T-cell (primary cell): Measurements from ENCODE around the gene MBD5. TPM values are rescaled to one million over a fixed set of nuclear protein-coding genes. Genes with fewer than 3 reads are reported as not detected.

Source experiments
- ATAC-seq, 4 experiments: fragments of 200-7000 bp in 3 of 4; fragments of 150-1000 bp in 1 of 4; cut with Tn5 transposase; replicated peaks in 1 of 4; 1 replicate in 3 of 4; 2 replicates in 1 of 4; pipeline ENCODE4 v1.10.0; 2021; ENCODE audit warnings: moderate library complexity in 3 of 4, mild to moderate bottlenecking in 2 of 4, moderate number of reproducible peaks in 1 of 4
- CTCF ChIA-PET, 2 donors: fragments of 300-600 bp; sonication (Branson Sonifier 250); formaldehyde crosslinking; loops; one replicate each; lab custom pipeline; 2022; ENCODE audit warnings: antibody characterized with exemption in 2 of 2; lab: Charles Lee
- POLR2A ChIA-PET, 2 donors: fragments of 300-600 bp; sonication (Branson Sonifier 250); formaldehyde crosslinking; loops; one replicate each; lab custom pipeline; 2022; ENCODE audit warnings: antibody characterized with exemption in 2 of 2; lab: Charles Lee
- DNase-seq, 35 experiments: peaks; one replicate each; pipeline versions ENCODE4 v3.0.0 to v3.0.0-alpha.2; 2013 to 2023
- H3K27ac ChIP-seq: one replicate; pipeline ENCODE4 v1.5.1; 2013; ENCODE audit warnings: low read length
- H3K27me3 ChIP-seq, 2 experiments: replicated peaks in 1 of 2; 1 replicate in 1 of 2; 2 replicates in 1 of 2; pipeline versions ENCODE4 v1.6.1 to v1.7.0; 2013; ENCODE audit warnings: low read length in 1 of 2, mixed read lengths in 1 of 2; ENCODE audit not compliant: control insufficient read depth in 2 of 2, insufficient read depth in 2 of 2; ENCODE audit errors: extremely low read depth in 1 of 2
- H3K36me3 ChIP-seq, 2 donors: 1 replicate in 1 of 2; 2 replicates in 1 of 2; pipeline versions ENCODE4 v1.6.1 to v1.7.0; 2013; ENCODE audit warnings: low read length in 1 of 2; ENCODE audit not compliant: control insufficient read depth in 2 of 2, insufficient read depth in 1 of 2; ENCODE audit errors: extremely low read depth in 1 of 2
- H3K4me1 ChIP-seq, 2 experiments: 1 replicate in 1 of 2; 2 replicates in 1 of 2; pipeline versions ENCODE4 v1.6.1 to v1.7.0; 2013; ENCODE audit warnings: low read length in 2 of 2, mixed read lengths in 1 of 2; ENCODE audit not compliant: insufficient read depth in 2 of 2, control insufficient read depth in 1 of 2; ENCODE audit errors: extremely low read depth in 1 of 2
- H3K4me3 ChIP-seq, 2 donors: 1 replicate in 1 of 2; 2 replicates in 1 of 2; pipeline versions ENCODE4 v1.5.1 to v1.7.0; 2013; ENCODE audit warnings: mild to moderate bottlenecking in 2 of 2, low read length in 1 of 2, moderate library complexity in 1 of 2; ENCODE audit not compliant: control insufficient read depth in 1 of 2; ENCODE audit errors: extremely low read depth in 1 of 2
- H3K9me3 ChIP-seq: 2 replicates; pipeline ENCODE4 v1.7.0; 2013
- H3K27ac Mint-ChIP-seq, 2 donors: one replicate each; pipeline ENCODE4 v1.8.0; 2020 to 2021; ENCODE audit warnings: mild to moderate bottlenecking in 2 of 2, mixed read lengths in 2 of 2
- H3K27me3 Mint-ChIP-seq, 2 donors: one replicate each; pipeline ENCODE4 v1.8.0; 2021 to 2022; ENCODE audit warnings: mixed read lengths in 2 of 2
- H3K36me3 Mint-ChIP-seq: one replicate; pipeline ENCODE4 v1.8.0; 2021; ENCODE audit warnings: mixed read lengths
- H3K4me1 Mint-ChIP-seq, 3 donors: one replicate each; pipeline ENCODE4 v1.8.0; 2020 to 2022; ENCODE audit warnings: mixed read lengths in 3 of 3, mild to moderate bottlenecking in 1 of 3
- H3K4me3 Mint-ChIP-seq, 3 donors: one replicate each; pipeline ENCODE4 v1.8.0; 2020 to 2022; ENCODE audit warnings: mild to moderate bottlenecking in 3 of 3, mixed read lengths in 3 of 3, moderate library complexity in 3 of 3
- H3K9me3 Mint-ChIP-seq, 3 donors: one replicate each; pipeline ENCODE4 v1.8.0; 2020 to 2022; ENCODE audit warnings: mixed read lengths in 3 of 3
- whole genome bisulfite sequencing: methylation state at CpG from one replicate; pipeline ENCODE4 v1.1.5; 2013; ENCODE audit warnings: missing lambda C conversion rate; ENCODE audit not compliant: insufficient coverage; 5-methylcytosine and 5-hydroxymethylcytosine counted together
- total RNA-seq, 35 experiments: library from RNA in 6 of 35; stranded (reverse) in 6 of 35; fragments of 120-200 nt in 1 of 35; gene quantifications; one replicate each; pipeline versions ENCODE4 v1.2.1 to v1.2.4 and lab custom pipeline; 2013 to 2026

MBD5 gene
- total RNA-seq, 5 donors from 2014 or later (not counting 1 experiment from before 2014, with no cell fraction given), result 34.6 to 81.9 (median 45.6) TPM

DNA sequence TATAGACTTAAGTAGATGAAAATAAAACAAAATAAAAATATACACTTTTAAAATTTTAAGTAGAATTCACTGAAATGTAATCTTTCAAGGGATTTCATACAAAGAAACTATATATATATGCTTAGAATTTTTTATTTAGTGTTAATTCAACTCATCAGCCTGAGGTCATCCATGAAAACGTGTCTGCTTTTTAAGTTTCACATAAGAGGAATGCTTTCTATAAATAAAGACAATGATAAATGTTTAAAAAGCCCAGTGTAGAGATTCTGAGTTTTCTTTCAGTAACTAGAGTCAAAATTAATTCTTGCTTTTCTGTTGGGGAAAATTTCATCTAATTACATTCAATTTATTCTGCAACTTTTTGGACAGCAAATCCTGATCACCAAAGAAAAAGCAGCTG, 213.3 kb downstream of the MBD5 start:
- POLR2A ChIA-PET, result interaction anchor here in 1 of 2 donors (0.6 kb wide), 1 partner anchor 9 kb away, joined by 3 read pairs; no protein-coding TSS in a partner anchor

GRCh38 chr2:148237911-148238310, 217.0 kb downstream of the MBD5 start:
- Histone ChIP-seq H3K36me3 (peaks cover 5 to 17% of the 10 kb centered on the region in 2 donors), H3K4me3 (no peak overlapping the region), H3K4me1 (no peaks in the 10 kb centered on the region), H3K27ac (no peak overlapping the region), H3K9me3 (no peaks in the 10 kb centered on the region), H3K27me3 (no peaks in the 10 kb centered on the region)
- Mint-ChIP-seq H3K27ac (no peak overlapping the region), H3K36me3 (peaks cover 76% of the 10 kb centered on the region), H3K4me3 (no peak overlapping the region), H3K27me3 (no peaks in the 10 kb centered on the region), H3K4me1 (no peaks in the 10 kb centered on the region), H3K9me3 (peaks cover 15 to 34% (median 16%) of the 10 kb centered on the region in 3 donors)
- ChIA-PET CTCF (no interaction called here), POLR2A (no interaction called here)
- no peak for DNase-seq
- ATAC-seq, result no peak

More for the DNA sequence above, 213.3 kb downstream of the MBD5 start:
- H3K27ac Mint-ChIP-seq, result no peak overlapping the region
- Histone ChIP-seq H3K9me3 (no peaks in the 10 kb centered on the region), H3K36me3 (peaks cover 5 to 17% of the 10 kb centered on the region in 2 donors), H3K27ac (no peak overlapping the region), H3K27me3 (no peaks in the 10 kb centered on the region), H3K4me1 (no peaks in the 10 kb centered on the region), H3K4me3 (no peak overlapping the region)
- DNase-seq, result no peak
- CTCF ChIA-PET, result no interaction called here
- no peak overlapping the region for H3K4me3 Mint-ChIP-seq
- WGBS, result no CpG with 5 or more reads among the region's 1 CpG
- H3K36me3 Mint-ChIP-seq, result peaks cover 82% of the 10 kb centered on the region
- peaks cover 18 to 30% (median 23%) of the 10 kb centered on the region in 3 donors for H3K9me3 Mint-ChIP-seq
- H3K27me3 Mint-ChIP-seq, result no peaks in the 10 kb centered on the region
- ATAC-seq, result no peak
- peaks cover 0 to 10% (median 0%) of the 10 kb centered on the region in 3 donors for H3K4me1 Mint-ChIP-seq

DNA sequence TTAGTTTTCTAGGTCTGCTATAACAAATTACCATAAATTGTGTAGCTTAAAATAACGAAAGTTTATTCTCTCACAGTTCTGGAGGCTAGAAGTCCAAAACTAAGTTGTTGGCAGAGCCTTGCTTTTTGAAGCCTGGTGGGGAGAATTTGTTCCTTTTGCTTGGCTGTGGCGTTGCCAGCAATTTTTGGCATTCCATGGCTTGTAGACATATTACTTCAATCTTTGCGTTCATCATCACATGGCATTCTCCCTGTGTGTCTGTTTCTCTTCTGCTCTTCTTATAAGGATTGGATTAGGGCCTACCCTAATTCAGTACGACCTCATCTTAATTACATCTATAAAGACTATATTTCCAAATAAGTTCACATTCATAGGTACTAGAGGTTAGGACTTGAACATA, 217.7 kb downstream of the MBD5 start:
- H3K27me3 ChIP-seq, result no peaks in the 10 kb centered on the region
- DNase-seq, result no peak
- no peaks in the 10 kb centered on the region for H3K9me3 ChIP-seq
- Mint-ChIP-seq H3K4me1 (no peaks in the 10 kb centered on the region), H3K27ac (no peak overlapping the region), H3K27me3 (no peaks in the 10 kb centered on the region), H3K36me3 (peaks cover 74% of the 10 kb centered on the region), H3K4me3 (no peak overlapping the region), H3K9me3 (peaks cover 15 to 34% (median 16%) of the 10 kb centered on the region in 3 donors)
- H3K4me1 ChIP-seq, result no peaks in the 10 kb centered on the region
- peaks cover 5 to 17% of the 10 kb centered on the region in 2 donors for H3K36me3 ChIP-seq
- WGBS, result 100% methylated on average over 1 of the region's 4 CpGs
- H3K4me3 ChIP-seq, result no peak overlapping the region
- ChIA-PET POLR2A (no interaction called here), CTCF (no interaction called here)
- no peak overlapping the region for H3K27ac ChIP-seq
- ATAC-seq, result no peak

DNA sequence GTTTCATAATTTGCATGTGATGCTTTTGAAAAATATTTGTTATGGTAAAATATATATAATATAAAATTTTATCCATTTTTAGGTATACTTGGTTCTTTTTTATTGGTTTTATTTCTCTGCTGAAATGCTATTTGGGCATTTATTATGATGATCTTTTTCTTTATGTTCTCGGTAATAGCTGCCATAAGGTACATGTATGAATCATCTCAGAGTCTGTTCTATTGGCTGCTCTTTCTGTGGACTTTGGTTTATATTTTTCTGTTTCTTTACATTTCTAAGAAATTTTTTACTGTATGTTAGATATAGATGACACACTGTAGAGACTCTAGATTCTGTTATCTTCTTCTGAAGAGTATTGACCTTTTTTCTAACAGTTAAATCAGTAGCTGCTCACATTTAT, 219.9 kb downstream of the MBD5 start:
- H3K4me1 ChIP-seq, result no peaks in the 10 kb centered on the region
- no peaks in the 10 kb centered on the region for H3K27me3 ChIP-seq
- DNase-seq (no peak), ATAC-seq (no peak)
- H3K9me3 ChIP-seq, result no peaks in the 10 kb centered on the region
- H3K9me3 Mint-ChIP-seq, result peaks cover 15 to 31% (median 16%) of the 10 kb centered on the region in 3 donors
- no peak overlapping the region for H3K27ac ChIP-seq
- no peak overlapping the region for H3K4me3 Mint-ChIP-seq
- H3K36me3 Mint-ChIP-seq, result peaks cover 69% of the 10 kb centered on the region
- H3K27me3 Mint-ChIP-seq, result no peaks in the 10 kb centered on the region
- CTCF ChIA-PET, result no interaction called here
- H3K4me3 ChIP-seq, result no peak overlapping the region
- POLR2A ChIA-PET, result no interaction called here
- H3K4me1 Mint-ChIP-seq, result no peaks in the 10 kb centered on the region
- H3K27ac Mint-ChIP-seq, result no peak overlapping the region
- peaks cover 3 to 15% of the 10 kb centered on the region in 2 donors for H3K36me3 ChIP-seq
- WGBS, result no CpG with 5 or more reads among the region's 1 CpG

- Histone ChIP-seq H3K9me3 (no peaks in the 10 kb centered on the region), H3K4me1 (no peaks in the 10 kb centered on the region), H3K27ac (no peak overlapping the region), H3K36me3 (no peaks in the 10 kb centered on the region), H3K4me3 (no peak overlapping the region), H3K27me3 (no peaks in the 10 kb centered on the region)
- no CpG with 5 or more reads among the region's 5 CpGs for WGBS
- no peaks in the 10 kb centered on the region for H3K4me1 Mint-ChIP-seq
- ChIA-PET CTCF (no interaction called here), POLR2A (no interaction called here)
- H3K9me3 Mint-ChIP-seq, result peaks cover 0 to 13% (median 4%) of the 10 kb centered on the region in 3 donors
- no peak overlapping the region for H3K27ac Mint-ChIP-seq
- H3K27me3 Mint-ChIP-seq, result no peaks in the 10 kb centered on the region
- no peak overlapping the region for H3K4me3 Mint-ChIP-seq
- no peak for ATAC-seq
- H3K36me3 Mint-ChIP-seq, result peaks cover 53% of the 10 kb centered on the region
- no peak for DNase-seq
Measured at GRCh38 chr2:148244593-148245292, 223.9 kb downstream of the MBD5 start.

GRCh38 chr2:148251993-148252392, 231.1 kb downstream of the MBD5 start:
- Histone ChIP-seq H3K27ac (no peak overlapping the region), H3K9me3 (peaks cover 2% of the 10 kb centered on the region), H3K4me3 (no peak overlapping the region), H3K36me3 (peaks cover 12 to 13% of the 10 kb centered on the region in 2 donors), H3K27me3 (no peaks in the 10 kb centered on the region), H3K4me1 (no peaks in the 10 kb centered on the region)
- H3K36me3 Mint-ChIP-seq, result peaks cover 72% of the 10 kb centered on the region
- 100% methylated on average over 1 of the region's 5 CpGs for WGBS
- no peak overlapping the region for H3K4me3 Mint-ChIP-seq
- POLR2A ChIA-PET, result no interaction called here
- ATAC-seq (no peak), DNase-seq (no peak)
- no peaks in the 10 kb centered on the region for H3K4me1 Mint-ChIP-seq
- H3K9me3 Mint-ChIP-seq, result peaks cover 7 to 31% (median 22%) of the 10 kb centered on the region in 3 donors
- H3K27ac Mint-ChIP-seq, result no peak overlapping the region
- CTCF ChIA-PET, result no interaction called here
- H3K27me3 Mint-ChIP-seq, result no peaks in the 10 kb centered on the region
